ENCODE data around the gene FOXK2.

GRCh38 chr17:82567286-82567685 is 47.8 kb downstream of the FOXK2 start:
- TF ChIP-seq POLR2AphosphoS5 (IDR thresholded peaks at IDR 0.05; ENCODE audit: borderline replicate concordance, low read depth, low read length) (no peak), EZH2 (IDR thresholded peaks at IDR 0.05) (no peak), FOXP2 (optimal IDR thresholded peaks at IDR 0.05; ENCODE audit: control extremely low read depth, extremely low read length, insufficient read depth) (no peak)
